ENCODE data around the gene GAS2.

GRCh38 chr11:22684082-22684481 lies 17.7 kb downstream of the GAS2 start:
- no peak for TF ChIP-seq CTCF (IDR thresholded peaks at IDR 0.05)
- TF ChIP-seq POLR2A (IDR thresholded peaks at IDR 0.05), result no peak

All from Peyer's patch (tissue), 4 donors.